ENCODE measurements around the gene RBMY1D. TPM values are rescaled to one million over a fixed set of nuclear protein-coding genes. Genes with fewer than 3 reads are reported as not detected.
"Not testable (repeated sequence)": the region's sequence is repeated elsewhere in the genome, so short reads cannot be mapped to it uniquely, and the experiment has no call there.

RBMY1D gene
- not detected in 2 replicates for total RNA-seq (2014; rRNA removed; shearing (Covaris generic))

DNA sequence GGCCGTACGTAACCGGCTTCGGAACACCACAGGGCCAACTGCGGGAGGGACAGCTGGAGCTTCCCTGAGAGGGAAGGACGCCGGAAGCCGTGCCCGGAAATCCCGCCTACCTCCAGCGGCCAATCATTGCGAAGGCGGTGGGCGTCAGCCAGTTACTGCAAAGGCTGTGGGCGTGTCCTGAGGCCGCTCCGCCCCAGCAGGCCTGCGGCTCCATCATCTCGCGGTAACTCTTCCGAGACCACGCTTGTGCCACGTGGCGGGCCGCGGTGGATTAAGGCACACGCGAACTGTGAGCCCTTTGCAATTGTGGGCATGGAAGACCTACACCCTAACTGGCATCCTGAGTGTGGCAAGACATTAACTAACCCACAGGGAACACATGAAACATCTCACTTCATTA is at the start of gene RBMY1D:
Gene RBMY1D (minus strand): TSS at position 101 of the 400 bp plus-strand sequence. CDS start 2,013 bp downstream, outside the sequence.
- not testable (repeated sequence) for DNase-seq (ENCODE audit: low read depth)

DNA sequence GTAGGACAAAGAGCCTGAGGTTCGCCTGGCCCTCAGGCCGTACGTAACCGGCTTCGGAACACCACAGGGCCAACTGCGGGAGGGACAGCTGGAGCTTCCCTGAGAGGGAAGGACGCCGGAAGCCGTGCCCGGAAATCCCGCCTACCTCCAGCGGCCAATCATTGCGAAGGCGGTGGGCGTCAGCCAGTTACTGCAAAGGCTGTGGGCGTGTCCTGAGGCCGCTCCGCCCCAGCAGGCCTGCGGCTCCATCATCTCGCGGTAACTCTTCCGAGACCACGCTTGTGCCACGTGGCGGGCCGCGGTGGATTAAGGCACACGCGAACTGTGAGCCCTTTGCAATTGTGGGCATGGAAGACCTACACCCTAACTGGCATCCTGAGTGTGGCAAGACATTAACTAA is 23.6 kb upstream of the RBMY1D start, which contains the start of gene RBMY1E:
Gene RBMY1E (minus strand): TSS at position 101 of the 400 bp plus-strand sequence. CDS start 1,978 bp downstream, outside the sequence.
- not testable (repeated sequence) for DNase-seq (ENCODE audit: low read depth)

DNA sequence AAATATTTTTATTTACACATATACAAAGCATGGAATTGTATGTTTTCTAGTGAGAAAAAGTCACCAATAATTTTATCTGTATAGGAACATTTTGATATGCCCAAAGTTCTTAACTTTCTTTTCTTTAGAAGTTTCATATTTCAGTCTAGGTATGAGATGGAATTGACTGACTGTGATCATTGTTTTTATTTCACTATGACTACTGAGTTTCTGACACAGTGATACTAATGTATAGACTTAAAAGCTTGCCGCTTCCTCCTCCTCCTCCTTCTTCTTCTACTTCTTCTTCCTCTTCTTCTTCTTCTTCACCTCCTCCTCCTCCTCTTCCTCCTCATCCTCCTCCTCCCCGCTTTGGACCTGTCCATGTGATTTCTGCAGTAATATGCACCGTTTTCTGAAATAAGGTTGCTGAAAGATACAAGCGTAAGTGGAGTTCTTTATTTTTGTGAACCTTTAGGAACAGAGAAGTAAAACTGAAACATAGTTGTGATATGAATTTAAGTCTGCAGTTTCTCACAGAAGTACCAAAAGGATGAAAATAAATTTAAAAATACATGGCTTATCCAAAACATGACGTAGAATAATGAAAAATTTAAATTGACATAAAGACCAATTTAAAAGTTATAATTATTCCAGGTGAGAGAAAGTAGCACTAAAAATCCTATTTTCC is 24.8 kb downstream of the RBMY1D start:
- DNase-seq (ENCODE audit: low read depth) = not testable (repeated sequence)

DNA sequence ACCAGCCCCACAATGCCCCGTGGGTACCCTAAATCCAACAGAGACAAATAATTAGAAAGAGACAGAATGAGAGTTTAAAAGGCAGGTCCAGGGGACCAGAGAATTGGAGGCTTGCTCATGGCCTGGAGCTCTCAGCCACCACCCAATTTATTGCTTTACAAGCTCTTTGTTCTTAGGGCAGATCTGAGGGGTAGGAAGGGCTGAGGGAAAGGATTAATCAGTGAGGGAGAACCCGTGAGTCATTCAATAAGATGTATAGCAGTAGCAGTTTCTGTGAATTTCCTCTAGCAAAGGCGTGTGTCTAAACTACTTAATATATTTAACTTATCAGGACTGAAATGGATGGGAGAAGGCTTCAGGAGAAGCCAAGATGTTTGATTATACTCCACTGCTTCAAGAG is 48.8 kb downstream of the RBMY1D start:
- DNase-seq (ENCODE audit: low read depth) = no peak

DNA sequence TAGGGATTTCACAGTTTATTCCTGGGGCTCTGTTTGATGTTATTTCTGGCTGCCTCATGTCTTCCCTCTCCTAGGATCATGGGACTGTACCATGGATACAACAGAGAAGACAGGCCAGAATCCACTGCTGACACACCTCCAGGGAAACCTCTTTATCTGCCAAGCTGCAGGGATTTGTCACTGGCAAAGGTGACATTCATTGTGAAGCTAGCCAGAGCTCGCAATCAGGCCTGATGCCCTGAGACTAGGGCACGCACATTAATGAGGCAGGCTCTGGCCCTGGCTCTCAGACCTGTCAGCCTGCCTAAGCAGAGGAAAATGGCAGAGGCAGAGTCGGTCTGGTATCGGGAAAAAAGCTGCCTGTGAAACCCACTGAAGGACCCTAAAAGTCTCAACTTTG is 52.2 kb downstream of the RBMY1D start:
- no peak for DNase-seq (ENCODE audit: low read depth)

DNA sequence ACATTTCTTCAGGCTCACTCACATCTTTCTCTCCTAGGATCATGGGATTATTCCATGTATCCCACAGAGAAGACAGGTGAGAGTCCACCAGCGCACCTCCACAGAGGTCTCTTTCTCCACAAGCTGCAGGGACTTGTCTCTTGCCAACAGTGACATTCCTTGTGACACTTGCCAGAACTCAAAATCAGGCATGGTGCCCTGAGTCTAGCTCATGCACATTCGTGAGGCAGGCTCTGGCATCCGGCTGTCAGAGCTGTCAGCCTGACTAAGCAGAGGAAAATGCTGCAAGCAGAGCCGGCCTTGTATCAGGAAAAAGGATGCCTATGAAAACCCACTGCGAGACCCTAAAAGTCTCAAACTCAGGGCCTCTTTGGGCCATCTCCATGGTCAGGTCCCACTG is 54.8 kb downstream of the RBMY1D start:
- no peak for DNase-seq (ENCODE audit: low read depth)

DNA sequence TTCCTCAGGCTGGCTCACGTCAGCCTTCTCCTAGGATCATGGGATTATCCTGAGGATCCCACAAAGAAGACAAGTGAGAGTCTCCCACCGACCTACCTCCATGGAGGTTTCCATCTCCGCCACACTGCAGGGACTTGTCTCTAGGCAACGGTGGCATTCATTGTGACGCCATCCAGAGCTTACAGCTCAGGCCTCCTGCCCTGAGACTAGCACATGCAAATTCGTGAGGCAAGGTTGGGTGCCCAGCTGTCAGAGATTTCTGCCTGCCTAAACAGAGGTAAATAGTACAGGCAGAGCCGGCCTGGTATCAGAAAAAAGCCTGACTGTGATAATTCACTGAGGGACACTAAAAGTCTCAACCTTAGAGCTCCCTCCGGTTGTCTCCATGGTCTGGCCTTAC is 58.0 kb downstream of the RBMY1D start:
- DNase-seq (ENCODE audit: low read depth) = no peak

DNA sequence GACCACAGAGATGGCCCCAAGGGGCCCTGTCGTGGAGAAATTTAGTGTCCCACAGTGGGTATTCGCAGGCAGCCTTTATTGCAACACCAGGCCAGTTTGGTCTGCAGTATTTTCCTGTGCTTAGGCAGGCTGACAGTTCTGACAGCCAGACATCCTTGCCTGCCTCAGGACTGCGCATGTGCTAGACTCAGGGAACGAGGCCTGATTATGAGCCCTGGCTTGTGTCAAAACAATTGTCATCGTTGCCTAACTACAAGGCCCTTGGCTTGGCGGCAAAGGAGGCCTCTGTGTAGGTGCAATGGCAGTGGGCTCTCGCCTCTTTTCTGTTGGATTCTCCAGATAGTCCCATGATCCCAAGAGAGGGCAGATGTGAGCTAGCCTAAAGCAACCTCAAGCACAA is 59.3 kb downstream of the RBMY1D start:
- no peak for DNase-seq (ENCODE audit: low read depth)

Other genes with a start within 250 kb of the RBMY1D start
- gene RBMY1E, start 23.5 kb upstream of the RBMY1D start, total RNA-seq (2014; rRNA removed; shearing (Covaris generic)) = not detected in 2 replicates

Measured in M059J (cell line).